ENCODE measurements around the gene TDRD10. TPM values are rescaled to one million over a fixed set of nuclear protein-coding genes. Genes with fewer than 3 reads are reported as not detected.
A peak's percentile ranks its signal among the peaks of the same experiment; 100 is the strongest.

Gene TDRD10
- total RNA-seq, 6 donors from 2014 or later: 6.2 to 47.1 (median 12.6) TPM

DNA sequence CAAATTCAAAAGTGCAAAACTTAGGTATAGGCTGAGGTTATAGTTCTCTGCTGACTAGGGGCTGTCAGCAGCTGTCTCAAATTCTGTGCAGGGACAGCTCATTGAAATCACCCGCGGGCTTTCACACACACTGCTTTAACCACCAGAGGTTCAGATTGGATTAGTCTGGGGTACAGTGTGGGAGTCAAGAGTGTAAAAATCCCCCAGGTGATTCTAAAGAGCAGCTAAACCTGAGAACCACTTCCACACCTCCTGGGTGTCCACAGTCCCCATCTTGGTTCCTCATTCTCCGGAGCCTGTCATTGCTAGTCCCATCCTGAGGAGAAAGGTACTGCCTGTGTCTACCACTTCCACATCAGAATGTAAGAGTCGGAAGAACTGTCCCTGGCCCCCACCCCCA is 9.9 kb upstream of the TDRD10 start:
- 63 to 72% methylated on average over 4 of the region's 4 CpGs for WGBS, 2 donors
- ATAC-seq (ENCODE audit: low FRiP score in 2 of 2): peak in 1 of 2 donors; percentile 23
- H3K4me1 ChIP-seq: peaks cover 71 to 80% (median 79%) of the 10 kb centered on the region in 4 donors

DNA sequence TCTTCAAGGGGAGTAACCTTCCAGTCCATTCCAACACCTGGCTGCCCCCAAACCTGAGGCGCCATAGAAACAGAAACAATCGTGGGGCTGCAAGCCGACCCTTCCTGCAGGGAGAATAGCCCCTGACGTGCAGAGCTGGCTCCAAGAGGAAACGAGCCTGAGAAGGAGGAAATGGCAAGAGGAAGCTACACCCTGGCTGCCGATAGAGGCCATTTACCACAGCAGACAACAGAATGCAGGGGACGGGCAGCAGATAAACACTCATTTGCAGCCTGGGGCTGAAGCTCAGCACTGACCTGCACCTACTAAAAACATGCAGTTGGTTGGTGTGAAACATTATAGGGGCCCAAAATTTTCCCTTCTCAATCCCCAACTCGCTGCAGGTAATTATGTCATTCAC is 8.7 kb upstream of the TDRD10 start:
- Histone ChIP-seq H3K36me3 (peaks cover 0 to 13% (median 5%) of the 10 kb centered on the region in 4 donors), H3K27ac (peak overlapping the region; percentile 19 to 84 (median 52)), H3K9me3 (no peaks in the 10 kb centered on the region), H3K27me3 (no peaks in the 10 kb centered on the region), H3K4me1 (peaks cover 74 to 85% (median 81%) of the 10 kb centered on the region in 4 donors), H3K4me3 (no peak overlapping the region)
- DNase-seq: peak in 1 of 2 donors; percentile 63
- peak; percentile 68 to 72 for ATAC-seq (ENCODE audit: low FRiP score in 2 of 2)
- WGBS, 2 donors: 28 to 39% methylated on average over 8 of the region's 8 CpGs
- no peak for TF ChIP-seq POLR2A (IDR thresholded peaks at IDR 0.05)
- peak in 2 of 6 experiments; percentile 10 to 13 for TF ChIP-seq CTCF (IDR thresholded peaks at IDR 0.05)
- peak in 2 of 4 donors; percentile 46 to 74 for TF ChIP-seq EP300 (IDR thresholded peaks at IDR 0.05)
- TF ChIP-seq POLR2AphosphoS5 (IDR thresholded peaks at IDR 0.05): peak; percentile 72 to 80

More for the DNA sequence above, 9.9 kb upstream of the TDRD10 start:
- no peak overlapping the region for H3K4me3 ChIP-seq
- H3K27me3 ChIP-seq: no peaks in the 10 kb centered on the region
- H3K36me3 ChIP-seq: peaks cover 0 to 23% (median 5%) of the 10 kb centered on the region in 4 donors
- H3K27ac ChIP-seq: peak overlapping the region; percentile 19 to 84 (median 52)
- H3K9me3 ChIP-seq: no peaks in the 10 kb centered on the region
- no peak for TF ChIP-seq EP300 (IDR thresholded peaks at IDR 0.05)
- TF ChIP-seq CTCF (IDR thresholded peaks at IDR 0.05): no peak
- no peak for TF ChIP-seq POLR2AphosphoS5 (IDR thresholded peaks at IDR 0.05)
- TF ChIP-seq POLR2A (IDR thresholded peaks at IDR 0.05): no peak
- DNase-seq: no peak

GRCh38 chr1:154495496-154496273 is 6.3 kb upstream of the TDRD10 start:
- no peaks in the 10 kb centered on the region for H3K27me3 ChIP-seq
- 54 to 64% methylated on average over 8 of the region's 8 CpGs for WGBS, 2 donors
- H3K4me3 ChIP-seq: no peak overlapping the region
- peaks cover 61 to 79% (median 73%) of the 10 kb centered on the region in 4 donors for H3K4me1 ChIP-seq
- no peaks in the 10 kb centered on the region for H3K9me3 ChIP-seq
- no peak for DNase-seq
- H3K27ac ChIP-seq: peak overlapping the region; percentile 5 to 84 (median 56)
- TF ChIP-seq POLR2A (IDR thresholded peaks at IDR 0.05) (no peak), EP300 (IDR thresholded peaks at IDR 0.05) (no peak), CTCF (IDR thresholded peaks at IDR 0.05) (no peak), POLR2AphosphoS5 (IDR thresholded peaks at IDR 0.05) (no peak)
- peaks cover 0 to 13% (median 0%) of the 10 kb centered on the region in 4 donors for H3K36me3 ChIP-seq
- no peak for ATAC-seq (ENCODE audit: low FRiP score in 2 of 2)

DNA sequence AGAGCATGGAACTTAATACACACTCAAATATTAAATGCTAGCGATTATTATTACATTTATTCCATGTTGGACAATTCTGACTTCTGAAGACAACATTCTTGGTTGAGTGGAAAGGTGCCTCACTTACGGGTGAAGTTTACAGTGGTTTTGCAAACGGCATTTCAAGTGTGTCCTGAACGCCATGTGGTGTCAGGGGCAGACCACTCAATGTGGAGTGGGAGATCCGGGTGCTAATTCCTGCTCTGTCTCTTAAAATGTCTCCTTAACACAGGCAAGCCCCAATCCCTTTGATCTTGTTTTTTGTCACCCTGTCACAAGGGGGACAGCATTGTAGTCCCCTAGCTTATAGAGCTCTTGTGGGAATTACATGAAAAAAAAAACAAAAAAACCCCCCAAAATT is 5.6 kb upstream of the TDRD10 start:
- ATAC-seq (ENCODE audit: low FRiP score in 2 of 2) (no peak), DNase-seq (peak in 1 of 2 donors; percentile 50)
- peak overlapping the region; percentile 18 to 84 (median 56) for H3K27ac ChIP-seq
- 41 to 56% methylated on average over 5 of the region's 5 CpGs for WGBS, 2 donors
- H3K4me1 ChIP-seq: peaks cover 55 to 77% (median 70%) of the 10 kb centered on the region in 4 donors
- TF ChIP-seq POLR2A (IDR thresholded peaks at IDR 0.05): no peak
- peak in 1 of 2 donors; percentile 10 for TF ChIP-seq POLR2AphosphoS5 (IDR thresholded peaks at IDR 0.05)
- no peak for TF ChIP-seq EP300 (IDR thresholded peaks at IDR 0.05)
- H3K27me3 ChIP-seq: peaks cover 0 to under 1% (median 0%) of the 10 kb centered on the region in 4 donors
- no peak overlapping the region for H3K4me3 ChIP-seq
- H3K36me3 ChIP-seq: peaks cover 0 to 11% (median 0%) of the 10 kb centered on the region in 4 donors
- H3K9me3 ChIP-seq: no peaks in the 10 kb centered on the region

GRCh38 chr1:154497026-154497806 is 4.8 kb upstream of the TDRD10 start:
- H3K27me3 ChIP-seq: peaks cover 0 to 9% (median under 1%) of the 10 kb centered on the region in 4 donors
- ATAC-seq (ENCODE audit: low FRiP score in 2 of 2) (peak in 1 of 2 donors; percentile 78), DNase-seq (peak in 1 of 2 donors; percentile 69)
- TF ChIP-seq EP300 (IDR thresholded peaks at IDR 0.05) (peak in 2 of 4 donors; percentile 78 to 88), POLR2AphosphoS5 (IDR thresholded peaks at IDR 0.05) (peak; percentile 64 to 87), POLR2A (IDR thresholded peaks at IDR 0.05) (peak in 1 of 4 donors; percentile 31), CTCF (IDR thresholded peaks at IDR 0.05) (no peak)
- H3K36me3 ChIP-seq: peaks cover 0 to 7% (median 0%) of the 10 kb centered on the region in 4 donors
- H3K9me3 ChIP-seq: no peaks in the 10 kb centered on the region
- peaks cover 50 to 76% (median 68%) of the 10 kb centered on the region in 4 donors for H3K4me1 ChIP-seq
- WGBS, 2 donors: 22 to 28% methylated on average over 5 of the region's 5 CpGs
- H3K4me3 ChIP-seq: no peak overlapping the region
- peak overlapping the region; percentile 18 to 74 (median 58) for H3K27ac ChIP-seq
